GM19043 (cell line): ENCODE measurements around the gene OTP.
A peak's percentile ranks its signal among the peaks of the same experiment; 100 is the strongest.
"Not testable (repeated sequence)": the region's sequence is repeated elsewhere in the genome, so short reads cannot be mapped to it uniquely, and the experiment has no call there.

Experiments
- ATAC-seq: cut with Tn5 transposase; IDR thresholded peaks from one replicate; pipeline ENCODE4 v1.9.1; 2021; ENCODE audit warnings: low read depth; ENCODE audit not compliant: unreplicated experiment

OTP gene

GRCh38 chr5:77616920-77617319, 21.6 kb downstream of the OTP start:
- ATAC-seq, result no peak

DNA sequence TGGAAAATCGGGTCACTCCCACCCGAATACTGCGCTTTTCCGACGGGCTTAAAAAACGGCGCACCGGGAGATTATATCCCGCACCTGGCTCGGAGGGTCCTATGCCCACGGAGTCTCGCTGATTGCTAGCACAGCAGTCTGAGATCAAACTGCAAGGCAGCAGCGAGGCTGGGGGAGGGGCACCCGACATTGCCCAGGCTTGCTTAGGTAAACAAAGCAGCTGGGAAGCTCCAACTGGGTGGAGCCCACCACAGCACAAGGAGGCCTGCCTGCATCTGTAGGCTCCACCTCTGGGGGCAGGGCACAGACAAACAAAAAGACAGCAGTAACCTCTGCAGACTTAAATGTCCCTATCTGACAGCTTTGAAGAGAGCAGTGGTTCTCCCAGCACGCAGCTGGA, 29.6 kb downstream of the OTP start:
- not testable (repeated sequence) for ATAC-seq

- no peak for ATAC-seq
Observed at GRCh38 chr5:77607324-77607723, 31.2 kb downstream of the OTP start.

- no peak for ATAC-seq
Observed at GRCh38 chr5:77606279-77606678, 32.2 kb downstream of the OTP start.

- ATAC-seq, result no peak
Observed at GRCh38 chr5:77599679-77600078, 38.8 kb downstream of the OTP start.

GRCh38 chr5:77590347-77590746, 48.2 kb downstream of the OTP start:
- peak; percentile 72 for ATAC-seq

DNA sequence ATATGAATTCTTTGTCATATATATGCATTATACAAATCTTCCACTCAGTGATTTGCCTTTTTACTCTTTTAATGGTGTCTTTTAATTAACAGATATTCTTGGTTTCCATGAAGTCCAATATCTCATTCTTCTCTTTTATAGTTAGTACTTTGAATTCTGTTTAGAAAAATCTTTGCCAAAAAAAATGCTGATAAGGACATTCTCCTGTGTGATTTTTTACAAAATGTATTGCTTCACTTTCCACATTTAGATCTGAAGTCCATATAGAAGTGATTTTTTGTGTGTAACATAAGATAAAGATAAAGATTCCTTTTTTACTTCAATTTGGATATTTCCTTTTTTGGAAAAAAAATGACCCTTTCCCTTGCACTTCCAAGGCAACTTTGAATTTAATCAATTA, 50.3 kb downstream of the OTP start:
- no peak for ATAC-seq

GRCh38 chr5:77586101-77586500, 52.4 kb downstream of the OTP start:
- no peak for ATAC-seq

GRCh38 chr5:77582143-77582542, 56.4 kb downstream of the OTP start:
- not testable (repeated sequence) for ATAC-seq
